HepG2 (cell line): ENCODE data around the gene RBM12. TPM values are rescaled to one million over a fixed set of nuclear protein-coding genes. Genes with fewer than 3 reads are reported as not detected.

Source experiments
- ATAD3A ChIP-seq: sonication (generic); formaldehyde crosslinking; IDR thresholded peaks from 2 replicates; pipeline ENCODE4 v1.4.0; 2020; ENCODE audit warnings: missing genetic modification reagents
- ATRX ChIP-seq: sonication (generic); formaldehyde crosslinking; IDR thresholded peaks from 2 replicates; pipeline ENCODE4 v1.4.0; 2020; ENCODE audit warnings: missing genetic modification reagents, borderline replicate concordance
- EEA1 ChIP-seq: sonication (generic); formaldehyde crosslinking; IDR thresholded peaks from 2 replicates; pipeline ENCODE4 v1.5.1; 2020; ENCODE audit warnings: mild to moderate bottlenecking, missing genetic modification reagents, borderline replicate concordance
- GATAD1 ChIP-seq: IDR thresholded peaks from 2 replicates; pipeline ENCODE4 v1.6.1; 2016; ENCODE audit warnings: missing genetic modification reagents, missing compliant biosample characterization
- IKZF4 ChIP-seq: sonication (generic); formaldehyde crosslinking; IDR thresholded peaks from 2 replicates; pipeline ENCODE4 v1.5.1; 2020; ENCODE audit warnings: borderline replicate concordance, mild to moderate bottlenecking, low read depth, missing genetic modification reagents; ENCODE audit errors: not compliant biosample characterization
- KDM2A ChIP-seq: sonication (generic); formaldehyde crosslinking; IDR thresholded peaks from 2 replicates; pipeline ENCODE4 v1.4.0; 2020; ENCODE audit warnings: low read depth, missing genetic modification reagents, borderline replicate concordance
- MXI1 ChIP-seq: IDR thresholded peaks from 3 replicates; pipeline ENCODE4 v1.6.1; 2012; ENCODE audit warnings: low read depth, low read length, inconsistent platforms, borderline replicate concordance
- ONECUT2 ChIP-seq: sonication (generic); formaldehyde crosslinking; IDR thresholded peaks from 2 replicates; pipeline ENCODE4 v1.4.0; 2020; ENCODE audit warnings: missing genetic modification reagents
- PAF1 ChIP-seq: IDR thresholded peaks from 2 replicates; pipeline ENCODE4 v1.6.1; 2016; ENCODE audit warnings: missing genetic modification reagents, missing compliant biosample characterization
- RXRA ChIP-seq: sonication (generic); formaldehyde crosslinking; IDR thresholded peaks from 2 replicates; pipeline ENCODE4 v1.5.1; 2020; ENCODE audit warnings: missing genetic modification reagents
- SOX6 ChIP-seq, 2 experiments: fragments of 450-650 bp in 1 of 2; sonication (generic) in 1 of 2; formaldehyde crosslinking in 1 of 2; IDR thresholded peaks; 2 replicates each; pipeline versions ENCODE4 v1.4.0 to v1.6.1; 2017 to 2020; ENCODE audit warnings: antibody characterized with exemption in 1 of 2, mild to moderate bottlenecking in 1 of 2, missing genetic modification reagents in 1 of 2
- SRF ChIP-seq: IDR thresholded peaks from 2 replicates; pipeline ENCODE4 v1.6.1; 2011; ENCODE audit warnings: mild to moderate bottlenecking, low read depth, low read length, moderate library complexity
- TEAD3 ChIP-seq: optimal IDR thresholded peaks from 2 replicates; pipeline ENCODE3; 2016; ENCODE audit warnings: borderline replicate concordance
- polyA plus RNA-seq, 8 experiments: library from polyadenylated mRNA; depleted of rRNA in 3 of 8; stranded (reverse) in 7 of 8; unstranded in 1 of 8; fragments of >200 nt; fragmentation: Illumina TruSeq in 4 of 8; extraction: Trizol in 4 of 8; gene quantifications; 2 replicates each; pipeline versions ENCODE4 v1.2.1 to v1.2.3, GENCODE V29; 2011 to 2016; ENCODE audit warnings: low read depth in 4 of 8, missing spikeins in 1 of 8, mixed read lengths in 1 of 8; ENCODE audit not compliant: insufficient read depth in 1 of 8
- total RNA-seq, 5 experiments: library from RNA; depleted of rRNA; stranded (reverse); fragments of >200 nt; fragmentation: Illumina TruSeq; extraction: Trizol; gene quantifications; 2 replicates each; pipeline ENCODE4 v1.2.3, GENCODE V29; 2016; ENCODE audit warnings: low read depth in 1 of 5
- TF ChIP-seq, protein P1 (sequence below): sonication (generic); formaldehyde crosslinking; IDR thresholded peaks from 2 replicates; pipeline ENCODE4 v1.5.1; 2020; ENCODE audit warnings: mild to moderate bottlenecking, missing genetic modification reagents
- TF ChIP-seq, protein P2 (sequence below): IDR thresholded peaks from 2 replicates; pipeline ENCODE4 v1.4.0; 2020; ENCODE audit warnings: mild to moderate bottlenecking, missing genetic modification reagents
- TF ChIP-seq, protein P3 (sequence below): sonication (generic); formaldehyde crosslinking; conservative IDR thresholded peaks from 2 replicates; pipeline ENCODE4 v1.4.0; 2020; ENCODE audit warnings: mild to moderate bottlenecking, missing genetic modification reagents, moderate library complexity
- TF ChIP-seq, protein P4 (sequence below): sonication (generic); formaldehyde crosslinking; IDR thresholded peaks from 2 replicates; pipeline ENCODE4 v1.4.0; 2020; ENCODE audit warnings: missing genetic modification reagents

RBM12 gene
- total and polyA plus RNA-seq, 2 of the 13 experiments (the other 11 are each of a cell fraction or from before 2014, with no cell fraction given): 97.9 to 104 TPM

DNA sequence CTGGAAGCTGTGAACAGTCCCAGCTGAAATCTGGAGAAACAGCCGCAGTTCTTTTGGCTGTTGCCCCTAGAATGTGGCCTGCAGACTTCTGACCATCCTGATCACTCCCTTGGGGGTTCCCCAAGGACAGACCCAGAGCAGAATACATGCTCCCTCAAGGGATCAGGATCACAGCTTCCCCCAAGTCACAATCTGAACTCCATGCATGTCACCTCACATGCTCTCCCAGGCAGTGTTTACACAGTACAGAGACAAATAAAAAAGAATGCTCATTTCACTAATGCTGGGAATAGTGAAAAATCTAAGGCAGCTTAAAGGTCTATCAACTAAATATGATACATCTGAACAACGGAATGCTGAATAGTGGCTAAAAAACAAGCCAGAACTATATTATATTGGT lies 28.6 kb downstream of the RBM12 start (continued):
- TF ChIP-seq, protein P1, sequence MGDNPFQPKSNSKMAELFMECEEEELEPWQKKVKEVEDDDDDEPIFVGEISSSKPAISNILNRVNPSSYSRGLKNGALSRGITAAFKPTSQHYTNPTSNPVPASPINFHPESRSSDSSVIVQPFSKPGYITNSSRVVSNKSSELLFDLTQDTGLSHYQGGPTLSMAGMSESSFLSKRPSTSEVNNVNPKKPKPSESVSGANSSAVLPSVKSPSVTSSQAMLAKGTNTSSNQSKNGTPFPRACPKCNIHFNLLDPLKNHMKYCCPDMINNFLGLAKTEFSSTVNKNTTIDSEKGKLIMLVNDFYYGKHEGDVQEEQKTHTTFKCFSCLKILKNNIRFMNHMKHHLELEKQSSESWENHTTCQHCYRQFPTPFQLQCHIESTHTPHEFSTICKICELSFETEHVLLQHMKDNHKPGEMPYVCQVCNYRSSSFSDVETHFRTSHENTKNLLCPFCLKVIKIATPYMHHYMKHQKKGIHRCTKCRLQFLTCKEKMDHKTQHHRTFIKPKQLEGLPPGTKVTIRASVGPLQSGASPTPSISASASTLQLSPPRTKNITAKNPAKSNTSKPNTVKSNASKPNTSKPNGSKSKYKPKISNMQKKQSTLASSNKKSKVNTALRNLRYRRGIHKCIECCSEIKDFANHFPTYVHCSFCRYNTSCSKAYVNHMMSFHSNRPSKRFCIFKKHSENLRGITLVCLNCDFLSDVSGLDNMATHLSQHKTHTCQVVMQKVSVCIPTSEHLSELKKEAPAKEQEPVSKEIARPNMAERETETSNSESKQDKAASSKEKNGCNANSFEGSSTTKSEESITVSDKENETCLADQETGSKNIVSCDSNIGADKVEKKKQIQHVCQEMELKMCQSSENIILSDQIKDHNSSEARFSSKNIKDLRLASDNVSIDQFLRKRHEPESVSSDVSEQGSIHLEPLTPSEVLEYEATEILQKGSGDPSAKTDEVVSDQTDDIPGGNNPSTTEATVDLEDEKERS (CRISPR knock-in tag): no peak
- TF ChIP-seq KDM2A (CRISPR knock-in tag) (no peak), ONECUT2 (no peak), GATAD1 (CRISPR knock-in tag) (0 out of 2 replicates have a peak, but pooled peaks have one; percentile 44), RXRA (CRISPR knock-in tag) (peak; percentile 75; the same call in 1 of the 2 replicates), EEA1 (CRISPR knock-in tag) (no peak), MXI1 (0 out of 3 replicates have a peak, but pooled peaks have one; percentile 34), IKZF4 (CRISPR knock-in tag) (no peak), ATRX (CRISPR knock-in tag) (no peak), TEAD3 (CRISPR knock-in tag) (peak; percentile 42), ATAD3A (CRISPR knock-in tag) (no peak), SRF (no peak), SOX6 (IDR thresholded peaks at IDR 0.05) (no peak), SOX6 (CRISPR knock-in tag; IDR thresholded peaks at IDR 0.05) (peak; percentile 38; the same call in 1 of the 2 replicates), PAF1 (no peak)
- TF ChIP-seq, protein P2, sequence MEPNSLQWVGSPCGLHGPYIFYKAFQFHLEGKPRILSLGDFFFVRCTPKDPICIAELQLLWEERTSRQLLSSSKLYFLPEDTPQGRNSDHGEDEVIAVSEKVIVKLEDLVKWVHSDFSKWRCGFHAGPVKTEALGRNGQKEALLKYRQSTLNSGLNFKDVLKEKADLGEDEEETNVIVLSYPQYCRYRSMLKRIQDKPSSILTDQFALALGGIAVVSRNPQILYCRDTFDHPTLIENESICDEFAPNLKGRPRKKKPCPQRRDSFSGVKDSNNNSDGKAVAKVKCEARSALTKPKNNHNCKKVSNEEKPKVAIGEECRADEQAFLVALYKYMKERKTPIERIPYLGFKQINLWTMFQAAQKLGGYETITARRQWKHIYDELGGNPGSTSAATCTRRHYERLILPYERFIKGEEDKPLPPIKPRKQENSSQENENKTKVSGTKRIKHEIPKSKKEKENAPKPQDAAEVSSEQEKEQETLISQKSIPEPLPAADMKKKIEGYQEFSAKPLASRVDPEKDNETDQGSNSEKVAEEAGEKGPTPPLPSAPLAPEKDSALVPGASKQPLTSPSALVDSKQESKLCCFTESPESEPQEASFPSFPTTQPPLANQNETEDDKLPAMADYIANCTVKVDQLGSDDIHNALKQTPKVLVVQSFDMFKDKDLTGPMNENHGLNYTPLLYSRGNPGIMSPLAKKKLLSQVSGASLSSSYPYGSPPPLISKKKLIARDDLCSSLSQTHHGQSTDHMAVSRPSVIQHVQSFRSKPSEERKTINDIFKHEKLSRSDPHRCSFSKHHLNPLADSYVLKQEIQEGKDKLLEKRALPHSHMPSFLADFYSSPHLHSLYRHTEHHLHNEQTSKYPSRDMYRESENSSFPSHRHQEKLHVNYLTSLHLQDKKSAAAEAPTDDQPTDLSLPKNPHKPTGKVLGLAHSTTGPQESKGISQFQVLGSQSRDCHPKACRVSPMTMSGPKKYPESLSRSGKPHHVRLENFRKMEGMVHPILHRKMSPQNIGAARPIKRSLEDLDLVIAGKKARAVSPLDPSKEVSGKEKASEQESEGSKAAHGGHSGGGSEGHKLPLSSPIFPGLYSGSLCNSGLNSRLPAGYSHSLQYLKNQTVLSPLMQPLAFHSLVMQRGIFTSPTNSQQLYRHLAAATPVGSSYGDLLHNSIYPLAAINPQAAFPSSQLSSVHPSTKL (CRISPR knock-in tag): peak; percentile 47; the same call in 1 of the 2 replicates
- TF ChIP-seq, protein P3, sequence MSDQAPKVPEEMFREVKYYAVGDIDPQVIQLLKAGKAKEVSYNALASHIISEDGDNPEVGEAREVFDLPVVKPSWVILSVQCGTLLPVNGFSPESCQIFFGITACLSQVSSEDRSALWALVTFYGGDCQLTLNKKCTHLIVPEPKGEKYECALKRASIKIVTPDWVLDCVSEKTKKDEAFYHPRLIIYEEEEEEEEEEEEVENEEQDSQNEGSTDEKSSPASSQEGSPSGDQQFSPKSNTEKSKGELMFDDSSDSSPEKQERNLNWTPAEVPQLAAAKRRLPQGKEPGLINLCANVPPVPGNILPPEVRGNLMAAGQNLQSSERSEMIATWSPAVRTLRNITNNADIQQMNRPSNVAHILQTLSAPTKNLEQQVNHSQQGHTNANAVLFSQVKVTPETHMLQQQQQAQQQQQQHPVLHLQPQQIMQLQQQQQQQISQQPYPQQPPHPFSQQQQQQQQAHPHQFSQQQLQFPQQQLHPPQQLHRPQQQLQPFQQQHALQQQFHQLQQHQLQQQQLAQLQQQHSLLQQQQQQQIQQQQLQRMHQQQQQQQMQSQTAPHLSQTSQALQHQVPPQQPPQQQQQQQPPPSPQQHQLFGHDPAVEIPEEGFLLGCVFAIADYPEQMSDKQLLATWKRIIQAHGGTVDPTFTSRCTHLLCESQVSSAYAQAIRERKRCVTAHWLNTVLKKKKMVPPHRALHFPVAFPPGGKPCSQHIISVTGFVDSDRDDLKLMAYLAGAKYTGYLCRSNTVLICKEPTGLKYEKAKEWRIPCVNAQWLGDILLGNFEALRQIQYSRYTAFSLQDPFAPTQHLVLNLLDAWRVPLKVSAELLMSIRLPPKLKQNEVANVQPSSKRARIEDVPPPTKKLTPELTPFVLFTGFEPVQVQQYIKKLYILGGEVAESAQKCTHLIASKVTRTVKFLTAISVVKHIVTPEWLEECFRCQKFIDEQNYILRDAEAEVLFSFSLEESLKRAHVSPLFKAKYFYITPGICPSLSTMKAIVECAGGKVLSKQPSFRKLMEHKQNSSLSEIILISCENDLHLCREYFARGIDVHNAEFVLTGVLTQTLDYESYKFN (CRISPR knock-in tag): 0 out of 2 replicates have a peak, but pooled peaks have one; percentile 12
- TF ChIP-seq, protein P4, sequence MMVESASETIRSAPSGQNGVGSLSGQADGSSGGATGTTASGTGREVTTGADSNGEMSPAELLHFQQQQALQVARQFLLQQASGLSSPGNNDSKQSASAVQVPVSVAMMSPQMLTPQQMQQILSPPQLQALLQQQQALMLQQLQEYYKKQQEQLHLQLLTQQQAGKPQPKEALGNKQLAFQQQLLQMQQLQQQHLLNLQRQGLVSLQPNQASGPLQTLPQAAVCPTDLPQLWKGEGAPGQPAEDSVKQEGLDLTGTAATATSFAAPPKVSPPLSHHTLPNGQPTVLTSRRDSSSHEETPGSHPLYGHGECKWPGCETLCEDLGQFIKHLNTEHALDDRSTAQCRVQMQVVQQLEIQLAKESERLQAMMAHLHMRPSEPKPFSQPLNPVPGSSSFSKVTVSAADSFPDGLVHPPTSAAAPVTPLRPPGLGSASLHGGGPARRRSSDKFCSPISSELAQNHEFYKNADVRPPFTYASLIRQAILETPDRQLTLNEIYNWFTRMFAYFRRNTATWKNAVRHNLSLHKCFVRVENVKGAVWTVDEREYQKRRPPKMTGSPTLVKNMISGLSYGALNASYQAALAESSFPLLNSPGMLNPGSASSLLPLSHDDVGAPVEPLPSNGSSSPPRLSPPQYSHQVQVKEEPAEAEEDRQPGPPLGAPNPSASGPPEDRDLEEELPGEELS (CRISPR knock-in tag): peak; percentile 42; the same call in 1 of the 2 replicates
